HG03469 (cell line): ENCODE measurements around the gene ZNF814.
A peak's percentile ranks its signal among the peaks of the same experiment; 100 is the strongest.
"Not testable (repeated sequence)": the region's sequence is repeated elsewhere in the genome, so short reads cannot be mapped to it uniquely, and the experiment has no call there.

Source experiments
- ATAC-seq: cut with Tn5 transposase; IDR thresholded peaks from one replicate; pipeline ENCODE4 v1.9.1; 2021; ENCODE audit warnings: mild to moderate bottlenecking, moderate library complexity, moderate number of reproducible peaks; ENCODE audit not compliant: unreplicated experiment

The ZNF814 gene

GRCh38 chr19:57888560-57889231 is at the start of gene ZNF814:
Gene ZNF814, minus strand, starts transcription at chr19:57889037. Its CDS starts 235 bp downstream, at chr19:57888802.
- peak; percentile 42 for ATAC-seq

GRCh38 chr19:57935731-57936130 is 46.9 kb upstream of the ZNF814 start:
- no peak for ATAC-seq

DNA sequence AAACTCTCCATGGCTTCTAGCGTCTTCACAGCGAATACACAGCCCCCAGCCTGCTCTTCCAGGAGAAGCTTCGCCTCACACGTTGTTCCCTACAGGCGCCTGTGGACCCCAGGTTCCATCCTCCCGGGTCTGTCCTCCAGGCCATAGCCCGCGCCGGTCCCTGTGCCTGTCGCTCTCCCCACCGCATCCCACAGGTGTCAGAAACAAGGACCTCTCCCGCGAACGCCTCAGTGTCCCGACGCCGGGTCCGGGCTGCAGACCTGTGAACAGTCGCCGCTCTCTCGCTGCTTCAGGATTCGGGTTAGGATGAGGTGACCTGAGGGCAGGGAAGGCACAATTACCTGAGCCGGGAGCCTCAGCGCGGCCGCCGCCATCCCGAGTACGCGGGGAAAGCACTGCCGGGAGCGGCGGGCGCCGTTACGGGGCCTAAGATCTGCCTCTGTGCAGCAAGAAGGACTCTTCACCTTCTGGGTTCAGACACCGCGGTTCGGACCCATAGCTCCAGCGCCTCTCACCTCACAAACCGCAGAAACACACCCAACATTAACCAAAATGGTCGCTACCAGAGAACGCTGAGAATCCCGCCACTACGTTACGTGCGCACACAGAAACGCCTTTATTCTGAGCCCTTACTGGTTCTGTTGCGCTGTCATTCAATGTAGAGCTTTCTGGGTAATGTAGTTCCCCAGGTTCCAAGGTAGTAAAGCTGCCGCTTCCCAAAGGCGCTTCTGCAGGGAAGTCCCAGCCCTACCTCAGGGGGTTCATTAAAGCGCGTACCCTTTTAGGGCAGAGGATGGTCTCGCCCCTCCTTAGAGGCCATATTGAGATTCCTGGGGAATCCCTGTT is 46.2 kb upstream of the ZNF814 start, which contains the start of gene ZNF418:
Gene ZNF418 (minus strand): TSS at position 583 of the 846 bp plus-strand sequence. CDS start 1,580 bp downstream, outside the sequence.
- no peak for ATAC-seq

GRCh38 chr19:57927587-57927986 is 38.8 kb upstream of the ZNF814 start:
- ATAC-seq, result no peak

DNA sequence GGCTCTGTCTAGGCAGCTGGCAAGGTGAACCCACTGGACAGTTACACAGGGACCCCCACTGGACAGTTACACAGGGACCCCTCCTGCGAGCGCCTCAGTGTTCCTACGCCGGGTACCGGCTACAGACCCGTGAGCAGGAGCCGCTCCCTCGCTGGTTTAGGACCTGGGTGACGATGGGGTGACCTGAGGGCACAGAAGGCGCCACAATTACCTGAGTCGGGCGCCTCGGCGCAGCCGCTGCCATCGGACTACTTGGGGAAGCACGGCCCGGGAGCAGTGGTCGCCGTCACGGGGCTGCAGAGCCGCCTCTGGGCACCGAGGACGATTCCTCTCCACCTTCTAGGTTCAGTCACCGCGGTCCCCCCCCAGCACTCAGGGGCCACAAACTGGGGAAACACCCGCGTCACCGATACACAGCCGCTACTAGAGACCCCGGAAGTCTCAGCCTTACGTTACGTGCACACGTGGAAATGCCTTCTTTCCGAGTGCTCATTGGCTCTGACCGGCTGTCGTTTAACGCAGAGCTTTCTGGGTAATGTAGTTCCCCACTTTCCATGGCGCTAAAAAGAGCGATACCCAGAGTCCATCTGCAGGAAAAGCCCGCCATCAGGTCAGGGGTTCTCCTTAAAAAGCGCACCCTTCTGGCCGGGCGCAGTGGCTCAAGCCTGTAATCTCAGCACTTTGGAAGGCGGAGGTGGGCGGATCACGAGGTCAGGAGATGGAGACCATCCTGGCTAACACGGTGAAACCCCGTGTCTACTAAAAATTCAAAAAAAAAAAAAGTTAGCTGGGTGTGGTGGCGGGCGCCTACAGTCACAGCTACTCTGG is 27.5 kb upstream of the ZNF814 start, which contains the start of gene ZNF417:
Gene ZNF417 (minus strand): TSS at position 425 of the 828 bp plus-strand sequence. CDS start 181 bp downstream, at position 244.
- ATAC-seq, result peak; percentile 96

DNA sequence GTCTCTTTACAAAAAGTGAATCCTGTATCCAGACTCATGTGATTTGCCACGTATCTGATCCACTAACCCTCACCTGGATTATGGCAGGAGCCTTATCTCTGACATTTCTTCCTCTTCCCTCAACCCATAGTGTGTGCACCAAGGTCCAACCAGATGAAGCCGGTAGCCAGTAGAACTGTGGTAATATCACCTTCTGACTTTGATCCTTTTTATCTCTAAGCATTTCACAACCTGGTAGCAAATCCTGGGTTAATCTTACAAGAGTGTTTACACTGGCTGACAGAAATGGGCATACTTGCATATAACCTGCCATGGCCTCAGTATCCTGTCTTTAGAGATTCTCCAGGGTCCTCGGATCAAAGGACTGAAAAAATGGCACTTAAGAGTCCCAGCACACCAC is 25.7 kb upstream of the ZNF814 start:
- no peak for ATAC-seq

DNA sequence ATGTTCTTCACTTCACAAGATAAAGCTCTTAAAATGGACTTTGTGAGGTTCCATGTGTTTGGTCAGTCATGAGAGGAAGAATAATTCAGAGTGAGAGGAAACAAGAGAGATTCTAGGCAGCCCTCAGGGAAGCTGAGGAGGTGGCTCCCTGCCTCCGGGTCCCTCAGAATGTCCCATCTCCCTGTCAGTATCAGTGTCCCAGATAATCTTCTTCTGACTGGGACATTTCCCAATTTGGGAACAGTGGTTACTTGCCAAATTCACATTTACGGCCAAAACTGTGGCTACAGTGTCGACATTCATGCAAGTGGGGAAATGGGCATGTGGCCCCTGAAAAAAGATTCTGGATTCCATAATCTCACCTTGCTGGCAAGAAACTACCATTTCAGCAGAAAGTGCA is 18.6 kb upstream of the ZNF814 start:
- no peak for ATAC-seq

GRCh38 chr19:57905258-57905657 is 16.4 kb upstream of the ZNF814 start:
- no peak for ATAC-seq

DNA sequence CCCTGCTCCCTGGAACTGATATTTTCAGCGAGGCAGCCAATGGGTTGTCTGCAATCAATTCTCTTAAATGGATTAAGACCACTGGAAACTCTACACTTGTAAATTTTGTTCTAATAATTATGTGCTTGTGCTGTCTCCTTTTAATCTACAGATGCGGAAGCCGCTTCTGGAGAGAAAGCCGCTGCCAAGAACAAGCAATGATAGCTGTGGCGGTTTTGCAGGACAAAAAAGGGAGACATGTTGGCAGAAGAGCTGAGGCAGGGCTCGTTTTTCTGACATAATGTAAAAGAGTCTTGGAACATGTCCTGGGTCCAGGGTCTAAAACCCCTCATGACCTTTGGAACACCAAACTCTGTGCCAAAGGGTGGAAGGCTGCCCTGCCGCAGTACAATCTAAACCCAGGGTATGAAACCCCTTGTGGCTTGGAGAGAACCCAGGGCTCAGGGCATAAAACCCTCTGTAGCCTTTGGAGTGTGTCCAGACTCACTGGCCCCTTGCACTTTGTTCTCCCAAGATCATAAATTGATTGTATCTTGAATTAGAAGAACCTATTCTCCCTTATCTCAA is 14.9 kb upstream of the ZNF814 start:
- no peak for ATAC-seq

GRCh38 chr19:57900311-57900710 is 11.5 kb upstream of the ZNF814 start:
- no peak for ATAC-seq

DNA sequence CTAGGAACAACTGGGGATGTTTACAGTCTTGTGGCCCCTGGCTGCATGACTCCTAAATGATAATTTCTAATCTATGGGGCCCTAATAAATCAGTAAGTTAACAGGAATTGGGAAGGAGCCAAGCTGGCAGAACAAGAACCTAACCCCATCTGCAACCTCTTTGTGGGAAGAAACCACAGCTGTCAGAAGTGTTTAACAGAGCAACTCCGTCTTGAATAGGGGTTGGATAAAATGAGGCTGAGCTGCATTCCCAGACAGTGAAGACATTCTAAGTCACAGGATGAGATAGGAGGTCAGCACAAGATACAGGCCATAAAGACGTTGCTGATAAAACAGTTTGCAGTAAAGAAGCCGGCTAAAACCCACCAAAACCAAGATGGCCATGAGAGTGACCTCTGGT is 1.9 kb upstream of the ZNF814 start:
- ATAC-seq, result not testable (repeated sequence)

GRCh38 chr19:57888107-57888559 is 704 bp downstream of the ZNF814 start:
- ATAC-seq, result no peak

DNA sequence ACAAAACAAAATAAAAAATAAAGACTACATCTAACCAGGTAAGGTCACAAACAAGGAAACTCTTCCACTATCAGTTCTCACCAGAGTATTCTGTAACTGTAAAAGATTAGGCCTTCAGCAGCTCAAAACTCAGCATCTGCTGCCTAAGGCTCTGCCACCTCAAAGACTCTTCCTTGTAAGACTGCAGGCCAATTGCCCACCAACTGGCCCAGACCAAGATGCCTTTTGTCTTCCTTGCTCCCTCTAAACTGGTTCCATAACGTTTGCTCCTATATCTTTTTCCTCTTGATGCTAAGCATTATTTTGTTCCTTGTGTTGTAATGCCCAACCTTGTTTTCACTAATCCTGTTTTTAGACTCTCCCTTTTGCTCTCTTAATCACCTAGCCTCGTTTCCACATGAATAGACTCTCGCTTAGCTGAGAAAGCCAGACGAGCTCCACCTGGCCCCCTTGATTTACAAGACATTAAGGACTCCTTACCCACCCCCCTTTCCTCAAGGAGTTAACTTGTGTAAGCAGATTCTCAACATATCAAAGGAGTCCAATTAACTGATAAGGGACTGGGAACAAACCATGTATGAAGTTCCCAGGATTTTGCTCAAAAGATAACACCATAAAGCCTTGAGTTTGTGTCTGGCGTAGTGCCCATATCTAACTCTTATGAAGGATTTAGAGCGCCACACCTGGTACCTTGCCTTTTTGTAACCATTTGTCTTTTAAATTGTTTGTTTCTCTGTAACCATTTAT is 1.5 kb downstream of the ZNF814 start:
- ATAC-seq, result no peak

DNA sequence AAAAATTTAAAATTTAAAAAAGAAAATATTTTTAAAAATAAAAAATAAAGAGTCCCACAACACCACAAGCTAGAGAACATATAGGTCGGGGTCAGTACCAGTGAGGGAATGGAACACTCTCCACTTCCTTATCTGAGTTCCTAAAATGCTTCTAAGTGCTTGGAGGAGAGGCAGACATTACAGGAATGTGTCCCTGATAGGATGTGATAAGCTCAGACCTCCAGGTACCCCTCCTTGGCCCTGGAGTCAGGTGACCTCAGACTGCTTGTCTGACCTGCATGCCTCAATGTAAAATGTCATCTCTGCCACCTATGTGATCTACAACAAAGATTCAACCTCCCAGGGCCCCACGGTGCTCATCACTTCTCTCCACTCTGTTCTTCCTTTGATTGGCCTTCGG is 2.8 kb downstream of the ZNF814 start:
- ATAC-seq, result no peak

- not testable (repeated sequence) for ATAC-seq
Measured at GRCh38 chr19:57873883-57874799, 14.7 kb downstream of the ZNF814 start.

GRCh38 chr19:57872450-57872849 is 16.4 kb downstream of the ZNF814 start:
- no peak for ATAC-seq

- ATAC-seq, result no peak
Measured at GRCh38 chr19:57870225-57870624, 18.6 kb downstream of the ZNF814 start.

GRCh38 chr19:57869655-57870054 is 19.2 kb downstream of the ZNF814 start:
- ATAC-seq, result not testable (repeated sequence)
